ENCODE measurements around the gene CSRP3.

The CSRP3 gene

DNA sequence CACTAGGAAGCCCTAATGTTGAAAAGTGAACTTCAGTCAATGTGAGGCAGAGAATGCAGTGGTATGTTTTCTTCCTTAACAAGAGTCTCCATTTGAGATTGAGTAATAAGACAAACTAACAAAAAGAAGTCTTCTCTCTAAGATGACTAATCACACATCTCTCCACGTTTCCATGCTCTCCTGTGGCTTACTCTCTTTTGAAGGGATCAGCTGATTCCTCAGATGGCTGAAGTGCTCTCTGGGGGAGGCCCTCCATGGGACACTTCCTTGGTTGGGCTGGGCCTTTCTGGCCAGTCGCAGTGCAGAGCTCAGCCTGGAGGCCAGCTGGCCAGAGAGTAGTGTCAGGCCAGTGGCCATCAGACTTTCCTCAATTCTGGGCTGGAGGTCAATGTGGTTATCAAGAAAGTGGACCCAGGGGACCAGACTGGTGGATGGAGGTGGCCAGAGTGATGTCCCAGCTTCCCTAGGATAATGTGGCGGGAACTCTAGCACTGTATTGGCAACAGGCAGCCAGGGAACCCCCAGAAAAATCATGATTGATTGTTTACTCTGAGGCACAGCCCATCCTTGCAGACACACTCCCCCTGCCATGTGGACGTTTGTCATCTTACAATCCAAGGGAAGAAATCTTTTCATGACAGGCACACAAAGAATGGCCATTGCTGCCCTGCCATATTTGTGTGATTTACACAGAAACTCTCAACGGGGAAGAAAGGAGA, 14.5 kb downstream of the CSRP3 start:
- TF ChIP-seq, protein P1, sequence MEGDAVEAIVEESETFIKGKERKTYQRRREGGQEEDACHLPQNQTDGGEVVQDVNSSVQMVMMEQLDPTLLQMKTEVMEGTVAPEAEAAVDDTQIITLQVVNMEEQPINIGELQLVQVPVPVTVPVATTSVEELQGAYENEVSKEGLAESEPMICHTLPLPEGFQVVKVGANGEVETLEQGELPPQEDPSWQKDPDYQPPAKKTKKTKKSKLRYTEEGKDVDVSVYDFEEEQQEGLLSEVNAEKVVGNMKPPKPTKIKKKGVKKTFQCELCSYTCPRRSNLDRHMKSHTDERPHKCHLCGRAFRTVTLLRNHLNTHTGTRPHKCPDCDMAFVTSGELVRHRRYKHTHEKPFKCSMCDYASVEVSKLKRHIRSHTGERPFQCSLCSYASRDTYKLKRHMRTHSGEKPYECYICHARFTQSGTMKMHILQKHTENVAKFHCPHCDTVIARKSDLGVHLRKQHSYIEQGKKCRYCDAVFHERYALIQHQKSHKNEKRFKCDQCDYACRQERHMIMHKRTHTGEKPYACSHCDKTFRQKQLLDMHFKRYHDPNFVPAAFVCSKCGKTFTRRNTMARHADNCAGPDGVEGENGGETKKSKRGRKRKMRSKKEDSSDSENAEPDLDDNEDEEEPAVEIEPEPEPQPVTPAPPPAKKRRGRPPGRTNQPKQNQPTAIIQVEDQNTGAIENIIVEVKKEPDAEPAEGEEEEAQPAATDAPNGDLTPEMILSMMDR (conservative IDR thresholded peaks at IDR 0.05; ENCODE audit: low read depth, low read length): no peak
- no peak overlapping the region for H3K4me3 ChIP-seq (ENCODE audit: low read length)
- no peak for DNase-seq (ENCODE audit: low read depth)

DNA sequence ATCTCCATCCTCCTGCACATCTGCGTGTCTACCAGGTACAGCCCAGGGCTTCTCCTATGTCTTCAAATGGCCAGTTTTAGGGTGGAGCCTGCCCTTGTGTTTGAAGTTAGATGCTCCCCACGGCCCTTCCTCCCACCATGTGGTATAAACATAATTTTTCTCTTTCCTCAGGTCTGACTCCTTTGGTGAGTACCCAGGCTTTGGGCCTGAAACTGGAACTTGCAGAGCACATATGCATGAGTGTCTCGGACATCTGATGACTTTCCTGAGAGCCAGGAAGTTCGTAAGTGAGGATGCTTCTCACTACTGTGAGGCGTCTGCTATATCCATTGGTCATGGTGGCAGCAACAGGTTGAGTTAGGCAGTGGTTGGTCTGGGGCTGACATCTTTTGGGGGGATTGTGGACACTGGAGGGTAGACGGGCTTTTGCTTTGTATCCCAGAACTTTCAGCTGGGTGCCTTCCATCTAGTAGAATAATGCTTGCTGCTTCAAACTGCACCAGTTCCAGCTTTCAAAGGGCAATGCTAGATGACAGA, 16.2 kb downstream of the CSRP3 start:
- H3K4me3 ChIP-seq (ENCODE audit: low read length): no peak overlapping the region
- TF ChIP-seq, protein P1 (conservative IDR thresholded peaks at IDR 0.05; ENCODE audit: low read depth, low read length): no peak
- DNase-seq (ENCODE audit: low read depth): no peak

DNA sequence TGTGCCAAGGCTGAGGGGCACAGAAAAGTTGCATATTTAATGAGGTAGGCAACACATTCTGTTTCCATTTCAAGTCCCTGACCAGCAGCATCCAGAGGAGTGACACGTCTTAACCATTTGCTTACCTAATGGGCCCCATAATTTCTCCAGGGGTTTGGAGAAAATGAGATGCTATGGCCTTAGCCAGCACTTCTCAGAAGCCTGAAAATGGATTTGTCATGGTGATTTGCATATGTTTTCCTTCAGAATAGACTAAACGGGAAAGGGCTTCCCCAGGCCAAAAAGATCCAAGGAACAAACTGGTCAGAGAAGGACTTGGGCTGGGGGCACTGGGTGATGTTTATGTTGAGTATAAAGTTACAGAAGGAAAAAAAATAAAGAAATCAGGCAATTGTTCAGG, 16.7 kb downstream of the CSRP3 start:
- H3K4me3 ChIP-seq (ENCODE audit: low read length): no peak overlapping the region
- TF ChIP-seq, protein P1 (conservative IDR thresholded peaks at IDR 0.05; ENCODE audit: low read depth, low read length): no peak
- no peak for DNase-seq (ENCODE audit: low read depth)

DNA sequence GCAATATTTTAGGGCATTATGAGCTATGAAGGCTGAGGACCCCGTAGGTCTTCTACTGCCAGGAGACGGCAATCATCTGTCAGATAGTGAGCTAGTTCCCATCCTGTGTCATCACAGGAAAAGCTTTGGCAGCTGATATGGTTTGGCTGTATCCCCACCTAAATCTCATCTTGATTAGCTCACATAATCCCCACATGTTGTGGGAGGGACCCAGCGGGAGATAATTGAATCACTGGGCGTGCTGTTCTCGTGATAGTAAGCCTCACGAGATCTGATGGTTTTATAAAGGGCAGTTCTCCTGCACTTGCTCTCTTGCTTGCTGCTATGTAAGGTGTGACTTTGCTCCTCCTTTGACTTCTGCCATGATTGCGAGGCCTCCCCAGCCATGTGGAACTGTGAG, 18.1 kb downstream of the CSRP3 start:
- TF ChIP-seq, protein P1 (conservative IDR thresholded peaks at IDR 0.05; ENCODE audit: low read depth, low read length): no peak
- no peak for DNase-seq (ENCODE audit: low read depth)
- H3K4me3 ChIP-seq (ENCODE audit: low read length): no peak overlapping the region

DNA sequence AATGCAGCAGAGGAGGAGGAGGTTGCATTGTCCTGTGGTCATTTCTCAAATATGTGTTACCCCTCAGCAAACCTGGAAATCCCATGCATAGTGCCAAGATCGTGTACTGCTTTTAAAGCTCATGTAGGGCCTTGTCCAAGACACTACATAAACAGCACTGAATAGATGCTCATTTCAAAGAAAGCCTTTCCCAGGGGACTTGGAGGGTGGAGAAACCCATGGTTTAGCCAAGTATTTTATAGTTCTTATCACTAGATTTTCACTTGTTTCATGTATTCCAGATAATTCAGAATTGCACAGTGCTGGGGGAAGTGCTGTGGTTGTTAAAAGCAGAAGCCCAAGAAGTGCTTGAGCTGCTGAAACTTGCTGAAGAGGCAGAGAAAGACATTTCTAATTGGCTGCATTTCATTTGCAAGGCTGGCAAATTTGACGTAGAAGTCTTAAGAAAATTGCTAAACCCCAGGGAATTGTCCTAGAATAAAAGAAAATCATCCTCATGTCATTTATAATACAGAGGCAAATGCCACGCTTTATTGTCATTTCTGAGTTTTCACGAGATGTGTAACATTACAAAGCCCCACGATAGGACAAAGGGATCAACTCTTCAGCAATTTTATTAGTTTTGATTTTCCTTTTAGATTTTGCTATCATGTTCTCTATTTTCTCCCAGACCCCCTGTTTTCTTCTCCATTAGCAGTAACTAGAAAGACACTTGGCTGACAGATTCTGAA, 20.1 kb downstream of the CSRP3 start:
- TF ChIP-seq, protein P1 (conservative IDR thresholded peaks at IDR 0.05; ENCODE audit: low read depth, low read length): no peak
- DNase-seq (ENCODE audit: low read depth): no peak
- no peak overlapping the region for H3K4me3 ChIP-seq (ENCODE audit: low read length)

DNA sequence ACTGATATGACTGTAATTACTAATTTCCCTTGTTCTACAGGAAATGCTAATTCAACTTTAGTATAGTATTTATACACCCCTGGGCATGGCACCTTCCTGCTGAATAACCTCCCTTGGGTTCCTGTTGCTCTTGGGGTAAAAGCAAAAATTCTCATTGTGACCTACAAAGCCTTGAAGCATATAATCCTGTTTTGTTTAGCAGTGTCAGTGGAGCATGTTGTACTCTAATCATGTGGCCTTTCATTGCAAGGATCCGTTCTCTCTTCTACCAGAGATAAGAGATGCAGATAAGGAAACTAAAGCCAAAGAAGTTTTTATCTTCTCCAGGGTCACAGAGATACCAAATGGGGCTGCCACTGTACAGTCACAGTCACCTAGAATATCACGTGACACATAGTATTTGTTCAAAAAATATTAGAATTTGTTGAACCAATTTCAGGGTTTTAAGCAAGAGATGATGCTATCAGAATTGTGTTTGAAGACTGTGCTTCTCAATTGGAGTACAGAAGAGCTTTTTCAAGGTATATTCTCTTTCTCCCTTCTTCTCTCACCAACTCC, 25.1 kb downstream of the CSRP3 start:
- H3K4me3 ChIP-seq (ENCODE audit: low read length): no peak overlapping the region
- DNase-seq (ENCODE audit: low read depth): no peak
- TF ChIP-seq, protein P1 (conservative IDR thresholded peaks at IDR 0.05; ENCODE audit: low read depth, low read length): no peak
